SIG-M5 (cell line): ENCODE measurements around the gene CAPN15.
A peak's percentile ranks its signal among the peaks of the same experiment; 100 is the strongest.

ENCODE experiments used
- DNase-seq: peaks from one replicate; lab custom pipeline; 2025; lab: John Stamatoyannopoulos, UW

CAPN15 gene

DNA sequence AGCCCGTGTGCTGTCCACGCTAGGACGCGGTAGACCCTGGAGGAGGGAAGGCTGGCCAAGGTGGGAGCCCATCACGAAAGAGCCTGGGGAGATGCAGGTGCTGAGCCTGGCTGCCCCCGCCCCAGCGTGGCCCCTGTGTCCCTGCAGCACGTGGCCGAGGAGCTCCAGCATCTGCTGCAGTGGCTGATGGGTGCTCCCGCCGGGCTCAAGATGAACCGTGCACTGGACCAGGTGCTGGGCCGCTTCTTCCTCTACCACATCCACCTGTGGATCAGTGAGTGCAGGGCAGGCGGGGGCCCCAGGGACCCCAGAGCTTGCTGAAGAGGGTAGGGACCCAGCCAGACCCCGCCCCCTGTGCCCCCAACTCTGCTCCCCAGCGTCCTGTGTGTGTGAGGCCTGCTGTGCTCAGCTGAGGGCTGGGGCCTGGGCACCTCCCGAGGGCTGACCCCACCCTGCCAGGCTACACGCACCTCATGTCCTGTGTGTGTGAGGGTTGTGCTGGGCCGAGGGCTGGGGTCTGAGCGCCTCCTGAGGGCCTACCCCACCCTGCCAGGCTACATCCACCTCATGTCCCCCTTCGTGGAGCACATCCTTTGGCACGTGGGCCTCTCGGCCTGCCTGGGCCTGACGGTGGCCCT lies 50.8 kb downstream of the CAPN15 start:
- DNase-seq: no peak

GRCh38 chr16:578870-579405 lies 51.4 kb downstream of the CAPN15 start:
- DNase-seq: no peak

DNA sequence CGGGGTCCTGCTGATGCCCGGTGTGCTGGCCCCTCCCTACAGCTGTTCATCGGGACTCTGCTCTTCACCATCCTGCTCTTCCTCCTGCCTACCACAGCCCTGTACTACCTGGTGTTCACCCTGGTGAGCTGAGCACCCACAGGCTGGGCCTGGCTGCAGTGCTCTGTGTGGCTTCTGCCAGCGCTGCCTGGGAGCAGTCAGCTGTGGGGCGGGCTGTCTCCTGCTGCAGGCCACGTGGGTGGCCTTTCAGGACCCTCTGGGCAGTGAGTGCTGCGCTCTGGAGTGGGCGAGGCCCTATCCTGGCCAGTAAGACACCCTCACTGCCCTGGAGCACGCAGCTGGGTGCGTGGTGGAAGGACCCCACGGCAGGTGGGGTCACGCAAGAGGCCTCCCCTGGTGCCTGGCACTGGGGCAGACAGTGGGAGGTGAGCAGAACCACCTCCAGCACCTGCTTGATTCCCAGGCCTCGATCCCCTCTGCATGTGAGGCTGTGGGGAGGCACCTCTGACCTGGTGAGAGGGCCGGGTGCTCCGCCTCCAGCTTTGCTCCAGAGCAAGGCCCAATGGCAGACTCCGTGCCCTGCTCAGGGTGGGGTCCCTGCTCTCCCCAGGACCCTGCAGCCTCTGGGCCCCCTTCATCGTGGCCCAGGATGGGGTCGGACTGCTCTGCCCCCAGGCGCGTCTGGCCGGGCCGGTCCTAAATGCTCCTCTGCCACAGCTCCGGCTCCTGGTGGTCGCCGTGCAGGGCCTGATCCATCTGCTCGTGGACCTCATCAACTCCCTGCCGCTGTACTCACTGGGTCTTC lies 52.8 kb downstream of the CAPN15 start:
- DNase-seq: no peak

- no peak for DNase-seq
Observed at GRCh38 chr16:580946-581498, 53.5 kb downstream of the CAPN15 start.

GRCh38 chr16:582218-582613 lies 54.7 kb downstream of the CAPN15 start:
- no peak for DNase-seq

DNA sequence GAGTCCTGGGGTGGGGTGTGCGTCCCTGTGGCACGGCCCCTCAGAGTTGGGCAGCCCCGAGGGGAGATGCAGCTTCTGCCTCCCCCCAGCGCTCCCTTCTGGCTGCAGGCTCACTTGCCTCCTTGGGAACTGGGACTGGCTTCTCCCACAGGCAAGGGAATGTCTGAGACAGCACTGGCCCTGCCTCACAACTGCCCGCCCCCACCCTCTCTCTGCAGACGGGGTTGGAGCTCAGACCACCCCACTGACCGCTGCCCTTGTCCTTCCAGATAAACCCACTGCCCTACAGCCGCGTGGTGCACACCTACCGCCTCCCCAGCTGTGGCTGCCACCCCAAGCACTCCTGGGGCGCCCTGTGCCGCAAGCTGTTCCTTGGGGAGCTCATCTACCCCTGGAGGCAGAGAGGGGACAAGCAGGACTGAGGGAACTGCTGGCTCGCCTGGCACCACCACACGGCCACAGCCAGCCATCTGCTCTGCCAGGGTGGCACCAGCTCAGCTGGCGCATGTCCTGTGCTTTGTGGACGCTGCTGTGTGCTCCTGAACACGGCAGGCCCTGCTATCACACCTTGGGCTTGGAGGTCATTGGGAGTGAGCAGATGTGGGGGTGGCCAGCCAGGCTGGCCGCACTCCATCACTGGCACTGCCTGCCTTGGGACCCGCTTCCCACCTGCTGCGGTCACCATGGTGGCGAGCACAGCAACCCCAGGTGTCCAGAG lies 55.3 kb downstream of the CAPN15 start:
- no peak for DNase-seq

DNA sequence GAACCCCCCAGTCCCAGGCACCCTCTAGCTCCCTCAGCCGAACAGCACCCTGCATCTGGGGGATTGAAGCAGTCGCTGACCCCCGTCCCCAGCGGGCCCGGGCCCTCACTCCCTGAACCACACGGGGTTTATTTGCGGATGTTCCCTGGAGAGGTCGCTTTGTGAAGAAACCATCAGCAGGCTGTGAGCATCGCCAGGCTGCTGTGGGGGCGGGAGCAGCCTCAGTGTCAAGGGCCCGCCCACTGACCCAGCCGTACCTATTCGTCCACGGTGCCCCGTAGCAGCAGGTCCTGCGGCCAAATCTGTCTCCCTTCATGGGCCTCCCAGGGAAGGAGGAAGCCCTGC lies 55.9 kb downstream of the CAPN15 start:
- no peak for DNase-seq

- DNase-seq: no peak
Observed at GRCh38 chr16:583815-584591, 56.5 kb downstream of the CAPN15 start.

DNA sequence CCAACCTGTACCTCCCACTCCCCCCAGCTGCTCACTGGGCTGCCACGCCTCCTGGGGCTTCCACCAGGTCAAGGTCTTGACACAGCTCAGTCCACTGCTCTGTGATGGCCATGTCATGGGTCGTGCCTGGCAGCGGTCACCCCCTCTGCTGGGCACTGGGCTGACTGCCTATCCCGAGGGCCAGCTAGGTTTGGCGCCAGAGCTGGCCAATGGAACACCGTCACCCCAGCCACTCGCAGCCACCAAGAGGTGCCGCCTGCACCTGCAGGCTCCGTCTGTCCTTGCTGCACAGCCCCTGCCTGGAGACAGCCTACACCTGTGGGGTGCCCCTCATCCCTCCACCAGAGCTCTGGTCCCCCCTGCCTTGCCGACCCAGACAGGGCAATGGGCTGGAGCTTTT lies 57.8 kb downstream of the CAPN15 start:
- DNase-seq: no peak

- no peak for DNase-seq
Observed at GRCh38 chr16:586047-586644, 58.6 kb downstream of the CAPN15 start.

DNA sequence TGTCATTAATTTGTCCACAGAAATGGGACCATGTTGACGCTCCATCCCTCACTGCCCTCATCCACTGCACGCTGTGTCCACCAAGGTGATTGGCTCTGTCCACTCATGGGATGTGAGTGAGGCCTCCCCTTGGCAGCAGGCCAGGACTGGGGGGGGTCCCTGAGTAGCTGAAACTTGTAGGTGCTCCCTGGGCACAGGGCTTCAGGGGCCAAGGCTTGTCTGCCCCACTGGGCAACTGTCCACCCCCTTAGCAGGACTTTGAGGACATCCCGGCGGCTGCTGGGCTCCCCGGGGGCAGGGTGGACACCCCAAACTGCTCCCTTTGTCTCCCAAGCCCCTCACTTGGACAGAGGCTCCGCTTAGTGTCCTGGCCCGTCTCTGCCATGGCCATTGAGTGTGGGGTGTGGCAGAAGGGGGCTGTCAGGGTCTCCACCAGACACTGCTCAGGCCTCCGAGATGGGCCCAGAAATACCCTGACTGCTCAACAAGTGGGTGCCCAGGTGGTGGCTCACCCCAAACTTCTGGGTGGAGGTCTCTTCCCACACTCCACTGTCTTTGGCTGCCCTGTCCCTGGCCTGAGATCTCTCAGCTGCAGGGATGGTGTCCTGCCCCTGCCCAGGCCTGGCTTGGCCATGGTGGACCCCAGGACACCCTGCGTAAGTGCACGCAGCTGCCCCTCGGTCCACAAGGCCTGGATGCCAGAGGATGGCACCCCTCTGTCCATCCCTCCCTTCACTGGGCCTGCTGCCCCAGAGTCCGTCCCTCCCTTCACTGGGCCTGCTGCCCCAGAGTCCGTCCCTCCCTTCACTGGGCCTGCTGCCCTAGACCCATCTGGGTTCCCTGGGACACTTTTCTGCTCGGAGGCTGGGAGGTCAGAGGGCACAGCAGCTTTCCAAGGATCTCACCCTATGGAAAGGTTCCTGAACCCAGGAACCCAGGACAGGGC lies 59.4 kb downstream of the CAPN15 start:
- no peak for DNase-seq

DNA sequence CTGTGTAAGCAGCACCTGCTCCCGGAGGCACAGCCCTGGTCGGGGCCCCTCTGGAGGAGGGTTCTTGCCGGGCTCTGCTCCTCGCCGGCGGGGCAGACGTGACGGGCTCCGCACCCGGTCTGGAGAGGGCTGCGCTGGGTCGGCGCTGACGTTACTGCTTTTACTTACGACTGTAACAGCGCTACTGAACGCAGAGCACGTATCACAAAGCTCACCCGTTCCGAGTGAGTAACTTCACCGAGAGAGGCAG lies 61.1 kb downstream of the CAPN15 start:
- no peak for DNase-seq

DNA sequence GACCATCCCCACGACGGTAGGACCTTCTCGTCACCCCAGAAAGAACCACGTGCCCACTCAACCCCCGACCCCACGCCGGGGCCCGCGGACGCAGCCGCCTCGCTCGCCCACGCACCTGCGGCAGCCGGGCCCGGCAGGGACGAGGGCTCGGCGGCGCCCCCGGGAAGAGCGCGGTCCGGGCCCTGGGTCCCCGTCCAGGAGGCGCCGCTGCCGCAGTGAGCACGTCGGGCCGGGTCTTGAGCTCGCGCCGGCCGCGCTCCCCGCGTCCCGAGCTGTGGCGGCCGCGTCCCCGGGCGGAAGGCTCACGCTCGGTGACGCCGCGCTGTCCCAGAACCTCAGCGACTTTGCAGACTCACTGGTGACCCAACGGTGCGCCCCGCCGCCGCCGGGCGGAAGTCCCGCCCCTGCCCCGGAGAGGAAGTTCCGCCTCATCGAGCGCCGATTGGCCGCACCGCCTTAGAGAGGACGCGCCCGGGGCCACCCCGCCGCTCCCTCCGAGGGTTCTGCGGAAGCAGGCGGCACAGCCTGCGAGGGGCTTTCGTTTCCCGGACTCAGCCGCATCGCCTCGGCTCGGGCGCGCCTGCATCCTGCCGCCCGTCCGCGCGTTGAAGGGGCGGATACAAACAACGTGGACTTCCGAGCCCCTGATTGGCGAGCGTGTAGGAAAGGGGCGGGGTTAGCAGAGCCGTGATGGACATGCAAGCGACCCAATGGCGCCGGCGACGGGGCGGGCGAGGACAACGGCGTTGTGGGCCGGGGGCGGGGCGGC lies 61.6 kb downstream of the CAPN15 start:
- DNase-seq: peak; percentile 49

DNA sequence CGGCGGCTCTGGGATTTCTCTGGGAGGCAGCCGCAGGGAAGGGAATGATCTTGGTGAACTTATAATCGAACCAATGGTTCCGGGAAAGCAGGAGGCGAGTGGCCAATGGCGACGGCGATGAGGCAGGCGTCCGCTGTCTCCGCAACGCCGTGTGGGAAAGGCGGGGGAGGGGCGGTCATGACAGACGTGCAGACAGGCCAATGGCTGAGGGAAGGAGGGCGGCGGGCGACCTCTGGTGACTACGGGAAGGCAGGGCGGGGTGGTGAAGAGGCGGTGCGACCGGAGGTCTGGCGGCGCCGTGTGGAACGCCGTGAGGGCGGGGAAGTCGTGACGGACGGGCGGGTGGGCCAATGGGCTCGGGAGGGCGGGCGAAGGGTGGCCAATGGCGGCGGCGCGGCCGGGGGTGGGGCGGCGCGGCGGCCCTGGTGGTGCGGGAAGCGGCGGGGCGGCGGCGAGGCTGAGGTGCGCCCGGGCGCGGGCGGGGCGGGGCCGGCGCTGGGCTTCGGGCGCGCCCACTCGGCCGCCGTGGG lies 62.2 kb downstream of the CAPN15 start, which contains the start of gene RAB40C:
TSS of gene RAB40C (plus strand) at position 409 of the 530 bp plus-strand sequence. CDS start 226 bp downstream, outside the sequence.
- DNase-seq: peak; percentile 82

- no peak for DNase-seq
Observed at GRCh38 chr16:590188-590814, 62.8 kb downstream of the CAPN15 start.

GRCh38 chr16:590815-591200 lies 63.3 kb downstream of the CAPN15 start:
- DNase-seq: no peak

DNA sequence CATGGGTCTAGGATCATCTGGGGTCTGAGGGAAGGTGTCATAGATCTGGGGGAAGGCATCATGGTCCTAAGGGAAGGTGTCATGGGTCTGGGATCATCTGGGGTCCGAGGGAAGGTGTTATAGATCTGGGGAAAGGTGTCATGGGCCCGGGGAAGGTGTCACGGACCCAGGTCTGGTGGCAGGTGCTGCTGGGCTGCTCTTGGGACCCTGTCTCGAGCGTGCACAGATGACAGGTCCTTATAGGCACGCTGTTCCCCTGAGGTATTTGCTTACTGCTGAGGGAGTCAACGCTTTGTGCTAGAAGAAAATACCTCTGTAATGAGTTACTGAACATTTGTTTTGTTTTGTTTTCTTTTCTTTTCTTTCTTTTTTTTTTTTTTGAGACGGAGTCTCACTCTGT lies 63.7 kb downstream of the CAPN15 start:
- DNase-seq: no peak

DNA sequence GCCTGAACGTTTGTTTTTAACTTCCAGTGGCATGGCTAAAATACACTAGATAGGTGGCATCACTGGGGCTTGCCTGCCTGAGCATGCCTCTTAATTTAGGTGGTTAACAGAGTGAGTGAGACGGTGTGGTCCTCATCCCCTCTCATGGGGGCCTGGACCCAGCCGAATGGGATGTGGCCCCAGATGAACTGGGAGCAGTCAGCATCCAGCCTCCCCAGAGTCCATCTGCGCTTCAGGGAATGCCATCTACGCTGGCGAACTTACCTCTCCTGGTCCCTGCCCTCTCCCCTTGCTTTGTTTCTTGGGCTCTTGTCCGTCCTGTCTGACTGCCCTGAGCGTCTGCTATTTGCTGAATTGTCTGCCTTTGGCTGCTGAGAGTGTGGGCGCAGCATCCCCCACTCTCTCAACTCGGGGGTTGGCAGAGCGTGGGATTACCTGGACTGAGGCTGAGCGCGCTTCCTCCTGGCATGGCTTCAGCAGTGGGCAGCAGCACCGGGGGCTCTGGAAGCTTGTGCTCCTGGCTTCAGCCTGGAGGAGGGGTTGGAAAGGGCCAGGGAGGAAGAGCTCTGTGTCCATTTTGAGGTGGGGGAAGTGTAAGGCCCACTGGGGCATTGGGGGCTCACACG lies 64.5 kb downstream of the CAPN15 start:
- DNase-seq: no peak
